GM21390 (cell line): ENCODE measurements around the gene GPR171.
"Not testable (repeated sequence)": the region's sequence is repeated elsewhere in the genome, so short reads cannot be mapped to it uniquely, and the experiment has no call there.

ENCODE experiments used
- ATAC-seq: cut with Tn5 transposase; IDR thresholded peaks from one replicate; pipeline ENCODE4 v1.9.1; 2021; ENCODE audit not compliant: unreplicated experiment

GPR171 gene

DNA sequence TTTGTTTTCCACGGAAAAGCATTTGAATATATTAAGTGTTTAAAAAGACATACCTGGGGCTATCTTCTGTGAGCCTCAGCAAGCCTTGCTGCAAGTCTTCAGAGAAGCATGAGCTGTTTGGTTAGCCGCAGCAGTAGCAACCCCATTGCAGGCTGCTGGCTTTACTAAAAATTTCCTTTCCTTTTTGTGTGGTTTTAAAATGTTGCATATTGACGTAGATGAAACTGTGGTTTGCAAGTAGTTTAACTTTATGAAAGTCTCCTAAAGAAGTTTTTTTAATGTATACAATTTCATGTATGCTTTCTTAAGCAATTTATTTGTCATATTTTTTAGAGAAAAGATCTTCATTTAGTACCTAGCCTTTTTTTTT lies at the start of gene GPR171:
Gene GPR171, minus strand, starts transcription at position 166 of the 370 bp plus-strand sequence. CDS start 3,830 bp downstream, outside the sequence.
- peak; percentile 87 for ATAC-seq

- ATAC-seq = no peak
Observed at GRCh38 chr3:151248772-151249337, 45.8 kb upstream of the GPR171 start.

- ATAC-seq = not testable (repeated sequence)
Observed at GRCh38 chr3:151242006-151242405, 39.0 kb upstream of the GPR171 start.

GRCh38 chr3:151236736-151237135 lies 33.7 kb upstream of the GPR171 start:
- ATAC-seq = no peak

- no peak for ATAC-seq
Observed at GRCh38 chr3:151236316-151236715, 33.3 kb upstream of the GPR171 start.

DNA sequence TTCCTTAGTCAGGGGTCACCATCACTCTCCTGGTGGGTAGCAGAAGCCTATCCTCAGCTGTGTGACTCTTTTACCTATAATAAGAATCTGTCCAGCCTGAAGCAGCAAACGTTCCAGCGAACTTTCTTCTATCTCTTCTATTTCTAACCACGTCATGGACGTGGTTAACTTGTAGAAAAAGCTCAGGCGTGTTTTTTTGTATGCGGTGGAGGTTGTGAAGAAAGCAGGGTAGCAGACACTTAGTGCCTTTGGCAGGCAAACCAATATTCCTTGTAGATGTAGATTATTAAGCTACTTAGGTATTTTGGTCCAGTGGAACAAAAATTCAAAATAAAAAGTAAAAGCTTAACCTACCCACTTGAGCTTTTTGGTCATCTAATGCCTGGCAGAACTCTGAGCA lies 31.8 kb upstream of the GPR171 start:
- ATAC-seq = no peak

- no peak for ATAC-seq
Observed at GRCh38 chr3:151232991-151233390, 30.0 kb upstream of the GPR171 start.

GRCh38 chr3:151232403-151232802 lies 29.4 kb upstream of the GPR171 start:
- ATAC-seq = not testable (repeated sequence)

DNA sequence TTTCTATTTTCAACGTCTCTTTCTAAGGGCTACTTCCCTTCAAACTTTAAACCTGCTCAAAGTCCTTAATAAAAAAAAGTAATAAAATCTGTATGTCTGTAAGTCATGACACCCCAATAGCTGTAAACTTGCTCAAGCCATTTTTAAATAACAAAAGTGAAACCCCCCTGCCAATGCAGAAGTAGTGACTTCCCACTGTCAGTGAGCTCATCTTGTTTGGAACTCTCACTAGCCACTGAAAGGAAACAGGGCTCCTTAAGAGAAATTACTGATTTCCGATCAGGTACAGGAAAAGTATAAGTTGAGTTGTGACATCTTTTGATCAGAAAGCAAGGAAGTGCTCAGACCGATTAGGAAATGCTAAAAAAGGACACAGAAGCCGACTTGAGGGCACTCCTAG lies 27.6 kb upstream of the GPR171 start:
- peak; percentile 49 for ATAC-seq

GRCh38 chr3:151228666-151229040 lies 25.6 kb upstream of the GPR171 start:
- ATAC-seq = no peak

DNA sequence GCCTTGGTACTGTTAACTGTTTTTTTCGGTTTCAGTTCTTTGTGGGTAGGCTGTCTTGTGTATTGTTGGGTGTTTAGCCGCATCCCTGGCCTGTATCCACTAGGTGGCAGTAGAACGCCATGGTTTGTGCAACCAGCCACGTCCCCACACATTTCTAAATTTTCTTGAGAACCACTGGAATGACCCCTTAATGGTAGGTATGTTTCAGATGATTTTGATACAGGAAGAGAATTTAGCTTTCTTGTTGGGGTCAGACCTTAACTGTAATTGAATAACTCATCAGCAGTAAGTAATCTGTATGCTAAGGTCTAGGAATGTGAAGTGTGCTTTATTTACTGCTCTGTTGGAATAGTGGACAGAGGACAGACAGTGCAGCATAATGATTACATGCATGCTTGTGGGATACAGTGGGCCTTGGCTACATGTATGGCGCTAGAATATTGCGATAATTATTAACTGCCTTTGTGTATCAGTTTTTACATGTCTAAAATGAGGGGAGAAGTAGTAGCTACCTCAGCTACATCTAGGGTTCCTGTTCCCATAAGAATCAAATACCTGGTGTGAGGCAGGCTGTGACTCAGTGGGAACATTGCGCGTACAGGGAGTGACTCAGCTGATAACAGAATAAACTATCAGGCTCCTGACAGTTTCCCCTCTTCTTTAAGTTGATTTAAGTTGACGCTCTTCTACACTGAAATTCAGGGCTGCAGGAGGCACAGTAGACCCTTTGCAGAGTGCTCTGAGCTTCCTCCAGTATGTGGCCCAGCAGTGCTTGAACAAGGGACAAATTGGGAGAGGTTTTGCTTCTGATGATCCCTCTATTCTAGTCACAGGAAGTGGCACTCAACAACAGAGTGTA lies 25.0 kb upstream of the GPR171 start:
- ATAC-seq = peak; percentile 80

GRCh38 chr3:151227266-151227806 lies 24.3 kb upstream of the GPR171 start:
- ATAC-seq = peak; percentile 20

- no peak for ATAC-seq
Observed at GRCh38 chr3:151226825-151227224, 23.8 kb upstream of the GPR171 start.

- no peak for ATAC-seq
Observed at GRCh38 chr3:151226088-151226563, 23.1 kb upstream of the GPR171 start.

GRCh38 chr3:151225040-151225975 lies 22.3 kb upstream of the GPR171 start:
- ATAC-seq = no peak

DNA sequence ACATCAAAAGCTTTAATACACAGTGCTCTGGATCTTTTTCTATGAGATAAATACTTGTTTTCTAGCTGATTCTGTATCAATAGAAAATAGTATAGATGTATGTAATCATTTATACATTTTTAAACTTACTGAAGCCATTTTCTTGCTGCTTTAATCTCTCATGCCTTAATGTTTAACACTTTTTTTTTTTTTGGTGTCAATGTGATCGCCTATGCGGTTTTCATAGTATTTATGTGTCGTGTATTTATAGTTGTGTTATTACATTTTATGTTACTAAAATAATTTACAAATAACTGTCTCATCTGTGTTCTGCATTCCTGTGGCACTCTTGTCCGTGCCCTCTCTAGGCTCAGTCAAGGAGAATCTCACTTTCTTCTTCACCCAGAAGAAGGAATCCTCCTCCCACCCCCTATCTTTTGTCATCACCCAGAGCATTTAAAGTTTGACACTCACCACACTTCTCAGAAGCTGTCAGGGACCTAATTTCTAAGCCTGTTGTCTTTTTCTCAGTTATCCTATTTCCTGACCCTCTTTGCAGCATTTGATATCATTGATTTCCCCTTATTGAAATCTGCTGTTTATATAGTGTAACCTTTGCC lies 21.4 kb upstream of the GPR171 start:
- ATAC-seq = no peak

DNA sequence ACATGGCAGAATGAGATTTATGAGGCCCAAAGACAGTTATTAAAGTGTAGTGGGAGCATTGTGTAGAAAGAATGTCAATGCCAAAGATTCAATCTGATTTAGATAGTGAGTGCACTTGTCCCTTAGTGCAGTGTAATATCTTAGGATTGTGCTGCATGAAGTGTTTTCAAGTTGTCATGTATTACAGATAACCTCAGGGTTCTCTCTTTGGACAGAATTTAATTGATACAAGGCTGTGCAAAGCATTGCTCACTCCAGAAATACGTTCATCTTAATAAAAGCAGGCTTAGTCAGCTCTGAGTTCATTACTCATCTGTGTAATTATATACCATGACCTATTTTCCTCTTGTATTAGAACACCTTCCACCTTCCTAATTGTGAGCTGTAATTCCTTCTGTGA lies 16.0 kb upstream of the GPR171 start:
- no peak for ATAC-seq

DNA sequence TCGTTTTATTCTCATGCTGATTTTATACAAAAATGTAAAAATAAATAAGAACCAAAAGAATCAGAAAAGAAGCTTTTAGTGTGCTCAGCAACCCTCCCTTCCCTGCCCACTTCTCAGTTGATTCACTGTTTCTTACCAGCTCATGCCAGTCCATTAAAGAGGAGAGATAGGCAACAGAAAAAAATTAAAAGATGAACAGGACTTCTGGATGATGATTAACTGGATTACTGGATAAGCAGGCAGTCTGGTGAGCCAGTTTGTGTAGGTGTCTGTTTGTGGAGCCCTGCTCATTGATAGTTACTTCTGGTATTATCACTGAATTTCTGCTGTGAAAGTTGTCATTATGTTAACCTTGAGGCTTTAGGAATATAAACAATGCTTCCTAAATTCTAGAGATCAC lies 15.1 kb upstream of the GPR171 start:
- no peak for ATAC-seq

- ATAC-seq = no peak
Observed at GRCh38 chr3:151216641-151217607, 13.9 kb upstream of the GPR171 start.

DNA sequence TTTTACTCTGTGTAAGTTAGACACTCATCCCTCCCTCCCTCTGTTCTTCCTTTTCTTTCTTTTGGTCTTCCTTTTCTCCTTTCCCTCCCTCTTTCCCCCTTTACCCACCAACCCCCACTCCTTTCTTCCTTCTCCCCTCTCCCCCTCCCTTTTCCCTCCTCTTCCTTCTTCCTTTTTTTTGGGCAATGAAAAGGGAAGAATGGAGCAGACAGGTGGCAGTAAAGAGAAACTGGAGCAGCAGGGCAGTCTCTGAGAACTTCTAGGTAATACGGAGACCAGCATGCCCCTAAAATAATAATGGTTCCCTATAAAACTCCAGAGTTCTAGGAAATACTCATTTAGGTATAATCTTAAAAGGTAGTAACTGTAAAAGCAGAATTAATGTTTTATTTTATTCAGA lies 11.4 kb upstream of the GPR171 start:
- ATAC-seq = no peak
